H1 (cell line): ENCODE measurements around the gene RAB38. TPM values are rescaled to one million over a fixed set of nuclear protein-coding genes. Genes with fewer than 3 reads are reported as not detected.

ENCODE experiments used
- HDAC2 ChIP-seq, 2 experiments: fragments of 300-600 bp in 1 of 2; sonication (generic) in 1 of 2; IDR thresholded peaks; 2 replicates each; pipeline ENCODE4 v1.6.1; 2011 to 2012; ENCODE audit warnings: low read depth in 2 of 2, low read length in 2 of 2, mild to moderate bottlenecking in 2 of 2, moderate library complexity in 2 of 2, borderline replicate concordance in 1 of 2, inconsistent platforms in 1 of 2
- KDM1A ChIP-seq: fragments of 200-600, 300-600 bp; sonication (generic); IDR thresholded peaks from 2 replicates; pipeline ENCODE4 v1.7.1; 2016; ENCODE audit warnings: mild to moderate bottlenecking, low read length, borderline replicate concordance
- polyA plus RNA-seq, 7 experiments: library from polyadenylated mRNA; depleted of rRNA in 3 of 7; stranded (reverse) in 5 of 7; unstranded in 2 of 7; fragments of >200 nt in 5 of 7; fragments of 200-250 nt in 2 of 7; gene quantifications; 1 replicate in 5 of 7; 2 replicates in 1 of 7; 4 replicates in 1 of 7; pipeline versions ENCODE4 v1.2.1 to v1.2.3, GENCODE V29; 2011 to 2013; ENCODE audit warnings: missing spikeins in 2 of 7, mixed read lengths in 2 of 7
- total RNA-seq: library from RNA; stranded (reverse); fragmentation: NEBNext Ultra II Directional; extraction: Animal tissue kit (Norgen Biotek cat#: 25700); gene quantifications from 2 replicates; pipeline ENCODE4 v1.2.1, GENCODE V29; 2021
- TF ChIP-seq, protein P1 (sequence below): fragments of 300-600 bp; sonication (generic); IDR thresholded peaks from 2 replicates; pipeline ENCODE4 v1.7.1; 2012; ENCODE audit warnings: low read length, moderate library complexity, mild to moderate bottlenecking, inconsistent platforms; ENCODE audit not compliant: insufficient replicate concordance

Gene RAB38
- total and polyA plus RNA-seq, 2 of the 8 experiments (the other 6 are each of a cell fraction or from before 2014, with no cell fraction given): 15.4 to 16.5 TPM

DNA sequence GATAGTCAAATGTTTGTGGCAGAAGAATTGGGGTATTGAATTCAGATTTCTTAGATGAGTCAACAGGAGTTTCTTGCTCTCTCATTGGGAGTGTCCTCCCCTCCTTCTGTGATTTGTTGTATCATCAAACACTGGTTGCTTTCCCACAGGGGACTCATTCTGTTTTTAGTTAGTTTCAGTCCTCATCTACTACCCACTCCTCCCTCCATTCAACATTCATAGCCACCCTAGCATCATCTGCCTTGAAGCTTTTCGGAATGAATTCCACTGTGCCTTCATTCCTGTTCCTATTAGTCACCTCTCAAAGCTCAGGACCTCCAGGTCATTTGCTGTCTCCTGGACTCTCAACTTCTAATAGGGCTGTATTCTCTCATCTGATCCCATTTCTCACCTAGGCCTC lies 31.5 kb upstream of the RAB38 start (continued):
- TF ChIP-seq, protein P1, sequence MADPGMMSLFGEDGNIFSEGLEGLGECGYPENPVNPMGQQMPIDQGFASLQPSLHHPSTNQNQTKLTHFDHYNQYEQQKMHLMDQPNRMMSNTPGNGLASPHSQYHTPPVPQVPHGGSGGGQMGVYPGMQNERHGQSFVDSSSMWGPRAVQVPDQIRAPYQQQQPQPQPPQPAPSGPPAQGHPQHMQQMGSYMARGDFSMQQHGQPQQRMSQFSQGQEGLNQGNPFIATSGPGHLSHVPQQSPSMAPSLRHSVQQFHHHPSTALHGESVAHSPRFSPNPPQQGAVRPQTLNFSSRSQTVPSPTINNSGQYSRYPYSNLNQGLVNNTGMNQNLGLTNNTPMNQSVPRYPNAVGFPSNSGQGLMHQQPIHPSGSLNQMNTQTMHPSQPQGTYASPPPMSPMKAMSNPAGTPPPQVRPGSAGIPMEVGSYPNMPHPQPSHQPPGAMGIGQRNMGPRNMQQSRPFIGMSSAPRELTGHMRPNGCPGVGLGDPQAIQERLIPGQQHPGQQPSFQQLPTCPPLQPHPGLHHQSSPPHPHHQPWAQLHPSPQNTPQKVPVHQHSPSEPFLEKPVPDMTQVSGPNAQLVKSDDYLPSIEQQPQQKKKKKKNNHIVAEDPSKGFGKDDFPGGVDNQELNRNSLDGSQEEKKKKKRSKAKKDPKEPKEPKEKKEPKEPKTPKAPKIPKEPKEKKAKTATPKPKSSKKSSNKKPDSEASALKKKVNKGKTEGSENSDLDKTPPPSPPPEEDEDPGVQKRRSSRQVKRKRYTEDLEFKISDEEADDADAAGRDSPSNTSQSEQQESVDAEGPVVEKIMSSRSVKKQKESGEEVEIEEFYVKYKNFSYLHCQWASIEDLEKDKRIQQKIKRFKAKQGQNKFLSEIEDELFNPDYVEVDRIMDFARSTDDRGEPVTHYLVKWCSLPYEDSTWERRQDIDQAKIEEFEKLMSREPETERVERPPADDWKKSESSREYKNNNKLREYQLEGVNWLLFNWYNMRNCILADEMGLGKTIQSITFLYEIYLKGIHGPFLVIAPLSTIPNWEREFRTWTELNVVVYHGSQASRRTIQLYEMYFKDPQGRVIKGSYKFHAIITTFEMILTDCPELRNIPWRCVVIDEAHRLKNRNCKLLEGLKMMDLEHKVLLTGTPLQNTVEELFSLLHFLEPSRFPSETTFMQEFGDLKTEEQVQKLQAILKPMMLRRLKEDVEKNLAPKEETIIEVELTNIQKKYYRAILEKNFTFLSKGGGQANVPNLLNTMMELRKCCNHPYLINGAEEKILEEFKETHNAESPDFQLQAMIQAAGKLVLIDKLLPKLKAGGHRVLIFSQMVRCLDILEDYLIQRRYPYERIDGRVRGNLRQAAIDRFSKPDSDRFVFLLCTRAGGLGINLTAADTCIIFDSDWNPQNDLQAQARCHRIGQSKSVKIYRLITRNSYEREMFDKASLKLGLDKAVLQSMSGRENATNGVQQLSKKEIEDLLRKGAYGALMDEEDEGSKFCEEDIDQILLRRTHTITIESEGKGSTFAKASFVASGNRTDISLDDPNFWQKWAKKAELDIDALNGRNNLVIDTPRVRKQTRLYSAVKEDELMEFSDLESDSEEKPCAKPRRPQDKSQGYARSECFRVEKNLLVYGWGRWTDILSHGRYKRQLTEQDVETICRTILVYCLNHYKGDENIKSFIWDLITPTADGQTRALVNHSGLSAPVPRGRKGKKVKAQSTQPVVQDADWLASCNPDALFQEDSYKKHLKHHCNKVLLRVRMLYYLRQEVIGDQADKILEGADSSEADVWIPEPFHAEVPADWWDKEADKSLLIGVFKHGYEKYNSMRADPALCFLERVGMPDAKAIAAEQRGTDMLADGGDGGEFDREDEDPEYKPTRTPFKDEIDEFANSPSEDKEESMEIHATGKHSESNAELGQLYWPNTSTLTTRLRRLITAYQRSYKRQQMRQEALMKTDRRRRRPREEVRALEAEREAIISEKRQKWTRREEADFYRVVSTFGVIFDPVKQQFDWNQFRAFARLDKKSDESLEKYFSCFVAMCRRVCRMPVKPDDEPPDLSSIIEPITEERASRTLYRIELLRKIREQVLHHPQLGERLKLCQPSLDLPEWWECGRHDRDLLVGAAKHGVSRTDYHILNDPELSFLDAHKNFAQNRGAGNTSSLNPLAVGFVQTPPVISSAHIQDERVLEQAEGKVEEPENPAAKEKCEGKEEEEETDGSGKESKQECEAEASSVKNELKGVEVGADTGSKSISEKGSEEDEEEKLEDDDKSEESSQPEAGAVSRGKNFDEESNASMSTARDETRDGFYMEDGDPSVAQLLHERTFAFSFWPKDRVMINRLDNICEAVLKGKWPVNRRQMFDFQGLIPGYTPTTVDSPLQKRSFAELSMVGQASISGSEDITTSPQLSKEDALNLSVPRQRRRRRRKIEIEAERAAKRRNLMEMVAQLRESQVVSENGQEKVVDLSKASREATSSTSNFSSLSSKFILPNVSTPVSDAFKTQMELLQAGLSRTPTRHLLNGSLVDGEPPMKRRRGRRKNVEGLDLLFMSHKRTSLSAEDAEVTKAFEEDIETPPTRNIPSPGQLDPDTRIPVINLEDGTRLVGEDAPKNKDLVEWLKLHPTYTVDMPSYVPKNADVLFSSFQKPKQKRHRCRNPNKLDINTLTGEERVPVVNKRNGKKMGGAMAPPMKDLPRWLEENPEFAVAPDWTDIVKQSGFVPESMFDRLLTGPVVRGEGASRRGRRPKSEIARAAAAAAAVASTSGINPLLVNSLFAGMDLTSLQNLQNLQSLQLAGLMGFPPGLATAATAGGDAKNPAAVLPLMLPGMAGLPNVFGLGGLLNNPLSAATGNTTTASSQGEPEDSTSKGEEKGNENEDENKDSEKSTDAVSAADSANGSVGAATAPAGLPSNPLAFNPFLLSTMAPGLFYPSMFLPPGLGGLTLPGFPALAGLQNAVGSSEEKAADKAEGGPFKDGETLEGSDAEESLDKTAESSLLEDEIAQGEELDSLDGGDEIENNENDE: no peak
- no peak for TF ChIP-seq HDAC2 (IDR thresholded peaks at IDR 0.05; ENCODE audit: borderline replicate concordance in 1 of 2, low read depth in 2 of 2, low read length in 2 of 2)
- TF ChIP-seq KDM1A: no peak
